Uterus (tissue), 4 donors: ENCODE measurements around the gene TMEM176B. TPM values are rescaled to one million over a fixed set of nuclear protein-coding genes. Genes with fewer than 3 reads are reported as not detected.
A peak's percentile ranks its signal among the peaks of the same experiment; 100 is the strongest.

Experiments
- DNase-seq, 2 donors: peaks; one replicate each; pipeline ENCODE4 v3.0.0-alpha.2; 2019 to 2020
- H3K27ac ChIP-seq, 2 donors: fragments of 200-600 bp; sonication (generic); 1 replicate in 1 of 2; 2 replicates in 1 of 2; pipeline ENCODE4 v1.5.1; 2016 to 2018
- H3K27me3 ChIP-seq, 2 donors: fragments of 200-600 bp; sonication (generic); one replicate each; pipeline ENCODE4 v1.5.1; 2018 to 2019; ENCODE audit warnings: control low read depth in 1 of 2
- H3K36me3 ChIP-seq, 2 donors: fragments of 200-600 bp; sonication (generic); one replicate each; pipeline ENCODE4 v1.5.1; 2019; ENCODE audit warnings: control low read depth in 1 of 2
- H3K4me1 ChIP-seq, 2 donors: fragments of 200-600 bp; sonication (generic); one replicate each; pipeline ENCODE4 v1.5.1; 2018 to 2019; ENCODE audit warnings: control low read depth in 1 of 2
- H3K4me3 ChIP-seq, 2 donors: fragments of 200-600 bp; sonication (generic); 1 replicate in 1 of 2; 2 replicates in 1 of 2; pipeline ENCODE4 v1.5.1; 2018 to 2019; ENCODE audit warnings: mild to moderate bottlenecking in 1 of 2
- H3K9me3 ChIP-seq, 2 donors: fragments of 200-600 bp; sonication (generic); one replicate each; pipeline ENCODE4 v1.5.1; 2019; ENCODE audit warnings: control low read depth in 1 of 2
- CTCF ChIP-seq, 4 experiments: fragments of 200-600 bp in 2 of 4; fragments of 450-650 bp in 2 of 4; sonication (generic) in 2 of 4; IDR thresholded peaks; one replicate each; pipeline ENCODE4 v1.5.1; 2016 to 2019; ENCODE audit warnings: antibody characterized with exemption in 4 of 4, mild to moderate bottlenecking in 2 of 4, moderate library complexity in 1 of 4
- POLR2A ChIP-seq, 2 donors: fragments of 450-650 bp; IDR thresholded peaks; one replicate each; pipeline ENCODE4 v1.6.1; 2016; ENCODE audit warnings: antibody characterized with exemption in 2 of 2, mild to moderate bottlenecking in 1 of 2, moderate library complexity in 1 of 2
- intact Hi-C: fragments of 100-400 bp; cut with DNase I; formaldehyde crosslinking; loops from one replicate; pipeline ENCODE4 v1.15.1; 2023; ENCODE audit warnings: low total_unique reads
- total RNA-seq, 4 donors: library from RNA; depleted of rRNA in 3 of 4; stranded (reverse); fragments of >200 nt in 3 of 4; gene quantifications; one replicate each; pipeline versions ENCODE4 v1.1.0 to v1.2.4, GENCODE V29; 2014 to 2023
- donor health status: DM: yes; HTN: yes; CAD: no.

Gene TMEM176B
- 10 to 100 TPM; 10.2 to 34.1 (median 29.4) TPM for total RNA-seq

- Histone ChIP-seq H3K27ac (peak within 1 kb of the TSS in 1 of 2 donors; percentile 17), H3K9me3 (no peaks in the 10 kb centered on the region), H3K27me3 (peaks cover 0 to 6% of the 10 kb centered on the region in 2 donors), H3K4me3 (peak within 1 kb of the TSS; percentile 30 to 49), H3K36me3 (no peaks in the 10 kb centered on the region), H3K4me1 (no peaks in the 10 kb centered on the region)
- TF ChIP-seq CTCF (IDR thresholded peaks at IDR 0.05) (no peak), POLR2A (IDR thresholded peaks at IDR 0.05) (no peak)
- intact Hi-C loops: no loop called here
- peak in 1 of 2 donors; percentile 68 for DNase-seq
Observed at GRCh38 chr7:150799741-150800580, at the start of gene TMEM176B. TSS of gene TMEM176B (minus strand) at chr7:150800364. CDS start at chr7:150796569, 3,795 bp downstream.

- Histone ChIP-seq H3K27ac (no peak overlapping the region), H3K4me1 (no peaks in the 10 kb centered on the region), H3K4me3 (no peak overlapping the region), H3K36me3 (no peaks in the 10 kb centered on the region), H3K27me3 (no peaks in the 10 kb centered on the region), H3K9me3 (no peaks in the 10 kb centered on the region)
- intact Hi-C loops: no loop called here
- DNase-seq: no peak
- no peak for TF ChIP-seq POLR2A (IDR thresholded peaks at IDR 0.05)
- TF ChIP-seq CTCF (IDR thresholded peaks at IDR 0.05): no peak
Observed at GRCh38 chr7:150849204-150849775, 49.1 kb upstream of the TMEM176B start.

GRCh38 chr7:150848561-150849115, 48.5 kb upstream of the TMEM176B start:
- intact Hi-C loops: no loop called here

GRCh38 chr7:150848111-150848510, 47.9 kb upstream of the TMEM176B start:
- H3K4me3 ChIP-seq: no peak overlapping the region
- DNase-seq: no peak
- H3K27ac ChIP-seq: no peak overlapping the region
- TF ChIP-seq CTCF (IDR thresholded peaks at IDR 0.05) (no peak), POLR2A (IDR thresholded peaks at IDR 0.05) (no peak)
- H3K9me3 ChIP-seq: no peaks in the 10 kb centered on the region
- no peaks in the 10 kb centered on the region for H3K27me3 ChIP-seq
- no peaks in the 10 kb centered on the region for H3K4me1 ChIP-seq
- H3K36me3 ChIP-seq: no peaks in the 10 kb centered on the region
- intact Hi-C loops: no loop called here

More at GRCh38 chr7:150848561-150849115, 48.5 kb upstream of the TMEM176B start:
- TF ChIP-seq CTCF (IDR thresholded peaks at IDR 0.05) (no peak), POLR2A (IDR thresholded peaks at IDR 0.05) (no peak)
- no peaks in the 10 kb centered on the region for H3K9me3 ChIP-seq
- no peak overlapping the region for H3K4me3 ChIP-seq
- H3K36me3 ChIP-seq: no peaks in the 10 kb centered on the region
- no peak overlapping the region for H3K27ac ChIP-seq
- H3K27me3 ChIP-seq: no peaks in the 10 kb centered on the region
- DNase-seq: no peak
- no peaks in the 10 kb centered on the region for H3K4me1 ChIP-seq

- intact Hi-C loops: no loop called here
- Histone ChIP-seq H3K4me1 (no peaks in the 10 kb centered on the region), H3K9me3 (no peaks in the 10 kb centered on the region), H3K36me3 (no peaks in the 10 kb centered on the region), H3K27me3 (no peaks in the 10 kb centered on the region), H3K4me3 (no peak overlapping the region), H3K27ac (no peak overlapping the region)
- DNase-seq: no peak
- TF ChIP-seq CTCF (IDR thresholded peaks at IDR 0.05) (no peak), POLR2A (IDR thresholded peaks at IDR 0.05) (no peak)
Observed at GRCh38 chr7:150847536-150847935, 47.4 kb upstream of the TMEM176B start.
